Neutrophil (primary cell): ENCODE data around the gene NRN1L.

Experiments
- H3K27ac ChIP-seq: fragments of 200-600 bp; sonication (generic); 2 replicates; pipeline ENCODE4 v1.5.1; 2016; ENCODE audit warnings: mild to moderate bottlenecking, moderate library complexity
- H3K27me3 ChIP-seq: fragments of 200-600 bp; sonication (generic); 2 replicates; pipeline ENCODE4 v1.6.0; 2016; ENCODE audit warnings: mild to moderate bottlenecking
- H3K36me3 ChIP-seq: fragments of 200-600 bp; sonication (generic); 2 replicates; pipeline ENCODE4 v1.5.1; 2017
- H3K4me1 ChIP-seq, 2 experiments: fragments of 200-600 bp in 1 of 2; sonication (generic) in 1 of 2; 1 replicate in 1 of 2; 2 replicates in 1 of 2; pipeline versions ENCODE4 v1.5.1 to v1.6.1; 2013 to 2016; ENCODE audit warnings: low read depth in 1 of 2, low read length in 1 of 2, mild to moderate bottlenecking in 1 of 2, moderate library complexity in 1 of 2; ENCODE audit not compliant: control insufficient read depth in 1 of 2, insufficient read depth in 1 of 2
- H3K4me3 ChIP-seq, 2 experiments: fragments of 200-600 bp in 1 of 2; sonication (generic) in 1 of 2; 1 replicate in 1 of 2; 2 replicates in 1 of 2; pipeline ENCODE4 v1.5.1; 2013 to 2016; ENCODE audit warnings: low read depth in 1 of 2, low read length in 1 of 2, mild to moderate bottlenecking in 1 of 2, moderate library complexity in 1 of 2
- H3K9me3 ChIP-seq: fragments of 200-600 bp; sonication (generic); 2 replicates; pipeline ENCODE4 v1.5.1; 2016
- TF ChIP-seq, protein P1 (sequence below): fragments of 200-600 bp; sonication (generic); IDR thresholded peaks from 2 replicates; pipeline ENCODE4 v1.5.1; 2016; ENCODE audit warnings: antibody characterized with exemption

Gene NRN1L

DNA sequence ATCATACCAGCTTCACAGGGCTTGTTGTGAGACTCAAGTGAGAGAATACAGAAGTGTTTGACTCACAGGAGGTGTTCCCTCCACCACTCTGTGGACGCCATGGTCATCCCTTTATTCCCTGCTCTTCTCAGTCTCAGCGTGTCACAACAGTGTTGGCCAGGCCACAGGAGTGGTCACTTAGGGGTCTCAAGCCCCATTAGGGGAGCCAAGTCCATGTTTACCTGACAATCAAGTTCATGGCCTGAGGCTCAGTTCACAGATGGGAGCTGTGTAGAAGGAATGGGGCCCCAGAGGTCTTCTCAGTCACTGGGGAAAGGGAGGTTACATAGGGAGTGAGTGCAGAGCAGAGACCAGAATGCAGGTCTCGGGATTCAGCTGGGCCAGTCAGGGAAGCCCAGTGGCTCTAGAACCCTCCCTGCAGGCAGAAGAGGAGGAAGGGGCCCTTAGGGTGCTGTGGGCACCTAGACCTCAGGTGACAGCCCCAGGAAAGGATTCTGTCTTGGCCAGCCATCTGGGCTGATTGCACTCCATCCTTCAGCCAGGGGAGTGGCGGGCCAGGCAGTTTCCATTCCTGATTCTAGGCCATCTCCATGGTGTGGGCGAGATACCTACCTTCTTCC lies 27.6 kb upstream of the NRN1L start:
- H3K27ac ChIP-seq: no peak overlapping the region
- no peak overlapping the region for H3K4me3 ChIP-seq
- H3K9me3 ChIP-seq: no peaks in the 10 kb centered on the region
- no peaks in the 10 kb centered on the region for H3K36me3 ChIP-seq
- TF ChIP-seq, protein P1, sequence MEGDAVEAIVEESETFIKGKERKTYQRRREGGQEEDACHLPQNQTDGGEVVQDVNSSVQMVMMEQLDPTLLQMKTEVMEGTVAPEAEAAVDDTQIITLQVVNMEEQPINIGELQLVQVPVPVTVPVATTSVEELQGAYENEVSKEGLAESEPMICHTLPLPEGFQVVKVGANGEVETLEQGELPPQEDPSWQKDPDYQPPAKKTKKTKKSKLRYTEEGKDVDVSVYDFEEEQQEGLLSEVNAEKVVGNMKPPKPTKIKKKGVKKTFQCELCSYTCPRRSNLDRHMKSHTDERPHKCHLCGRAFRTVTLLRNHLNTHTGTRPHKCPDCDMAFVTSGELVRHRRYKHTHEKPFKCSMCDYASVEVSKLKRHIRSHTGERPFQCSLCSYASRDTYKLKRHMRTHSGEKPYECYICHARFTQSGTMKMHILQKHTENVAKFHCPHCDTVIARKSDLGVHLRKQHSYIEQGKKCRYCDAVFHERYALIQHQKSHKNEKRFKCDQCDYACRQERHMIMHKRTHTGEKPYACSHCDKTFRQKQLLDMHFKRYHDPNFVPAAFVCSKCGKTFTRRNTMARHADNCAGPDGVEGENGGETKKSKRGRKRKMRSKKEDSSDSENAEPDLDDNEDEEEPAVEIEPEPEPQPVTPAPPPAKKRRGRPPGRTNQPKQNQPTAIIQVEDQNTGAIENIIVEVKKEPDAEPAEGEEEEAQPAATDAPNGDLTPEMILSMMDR: no peak
- H3K27me3 ChIP-seq: no peaks in the 10 kb centered on the region
- H3K4me1 ChIP-seq: peaks cover 0 to 4% of the 10 kb centered on the region in 2 experiments

DNA sequence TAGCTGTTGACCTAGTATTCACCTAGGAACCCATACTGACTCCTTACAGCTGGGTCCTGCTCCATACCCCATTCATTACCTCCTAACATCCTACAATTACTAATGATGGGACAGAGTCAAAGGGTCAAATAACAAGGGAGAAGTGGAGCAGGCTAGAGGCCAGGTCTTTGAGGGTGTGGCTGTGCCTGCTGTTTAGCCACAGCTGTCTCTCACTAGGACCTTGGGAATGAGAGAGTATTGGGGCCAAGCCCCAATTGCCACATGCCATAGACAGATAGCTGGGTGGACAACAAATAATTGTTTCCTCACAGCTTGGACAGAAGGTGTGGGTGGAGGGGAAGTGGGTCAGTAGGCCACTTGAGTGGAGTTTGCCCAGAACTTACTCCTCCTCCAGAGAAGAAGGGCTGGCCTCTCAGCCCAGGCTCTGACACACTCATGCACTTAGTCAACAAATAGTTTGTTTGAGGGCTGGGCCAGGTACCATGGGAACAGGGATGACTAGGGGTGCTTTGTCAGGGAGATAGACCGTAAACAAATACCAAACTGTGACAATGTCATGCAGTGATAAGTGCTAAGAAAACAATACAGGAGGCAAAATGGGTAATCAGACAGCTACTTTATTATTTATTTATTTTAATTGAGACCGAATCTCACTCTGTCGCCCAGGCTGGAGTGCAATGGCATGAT lies 27.0 kb upstream of the NRN1L start:
- no peaks in the 10 kb centered on the region for H3K9me3 ChIP-seq
- H3K27me3 ChIP-seq: no peaks in the 10 kb centered on the region
- no peak overlapping the region for H3K27ac ChIP-seq
- peaks cover 0 to 4% of the 10 kb centered on the region in 2 experiments for H3K4me1 ChIP-seq
- TF ChIP-seq, protein P1: no peak
- no peak overlapping the region for H3K4me3 ChIP-seq
- no peaks in the 10 kb centered on the region for H3K36me3 ChIP-seq

DNA sequence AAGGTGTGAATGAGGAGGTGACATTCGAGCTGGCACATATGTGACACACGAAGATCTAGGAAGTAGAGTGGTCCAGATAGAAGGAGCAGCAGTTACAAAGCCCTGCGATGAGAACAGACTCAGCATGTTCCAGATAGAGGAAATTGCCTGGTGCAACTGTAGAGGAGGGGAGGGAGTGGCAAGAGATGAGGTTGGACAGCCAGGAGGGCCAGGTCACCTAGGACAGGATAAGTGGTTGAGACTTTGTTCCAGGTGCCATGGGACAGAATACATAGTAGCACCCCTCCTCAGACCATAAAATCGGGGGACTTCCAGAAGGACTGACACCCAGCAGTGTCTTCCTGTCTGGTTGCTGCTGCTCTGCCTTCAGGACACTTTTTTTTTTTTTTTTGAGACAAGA lies 26.2 kb upstream of the NRN1L start:
- H3K4me1 ChIP-seq: peaks cover 0 to 4% of the 10 kb centered on the region in 2 experiments
- H3K36me3 ChIP-seq: no peaks in the 10 kb centered on the region
- no peak overlapping the region for H3K4me3 ChIP-seq
- H3K9me3 ChIP-seq: no peaks in the 10 kb centered on the region
- H3K27ac ChIP-seq: no peak overlapping the region
- TF ChIP-seq, protein P1: no peak
- H3K27me3 ChIP-seq: no peaks in the 10 kb centered on the region

DNA sequence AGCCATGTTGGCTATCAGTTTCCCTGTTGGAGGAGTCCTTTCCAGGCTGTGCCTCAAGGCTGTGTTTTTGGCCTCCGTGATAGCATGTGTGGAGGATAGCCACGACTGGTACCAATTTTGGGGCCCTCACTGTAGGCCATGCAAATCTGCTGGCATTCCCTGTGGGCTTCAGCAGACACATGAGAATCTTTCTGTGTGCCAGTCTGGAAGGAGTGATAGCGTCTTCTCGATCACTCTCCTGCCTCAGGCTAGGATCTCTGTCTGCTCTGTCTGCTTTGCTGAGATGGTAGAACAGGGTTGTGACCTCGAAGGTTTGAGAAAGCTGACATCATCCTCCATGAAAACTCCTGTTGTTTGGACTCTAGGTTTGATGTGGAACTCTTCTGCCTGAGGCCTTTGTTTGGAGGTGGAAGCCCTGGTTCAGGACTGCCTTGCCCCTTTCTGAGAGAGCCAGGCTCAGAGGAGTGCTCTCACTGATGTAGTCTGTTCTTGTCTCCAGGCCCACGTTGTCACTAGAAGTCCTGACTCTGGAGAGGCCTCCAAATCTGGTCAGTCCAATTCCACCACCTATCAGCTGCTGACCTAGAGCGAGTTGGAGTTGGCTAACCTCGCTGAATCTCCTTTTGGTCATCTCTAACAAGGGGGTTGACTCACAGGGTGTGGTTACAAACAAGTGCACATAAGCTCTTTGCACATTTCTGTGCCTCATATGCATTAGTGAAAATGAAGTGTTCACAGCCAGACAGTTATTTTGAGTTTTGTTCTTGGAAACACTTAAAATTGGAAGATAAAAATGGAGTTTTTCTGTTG lies 23.9 kb upstream of the NRN1L start:
- H3K9me3 ChIP-seq: no peaks in the 10 kb centered on the region
- H3K27me3 ChIP-seq: no peaks in the 10 kb centered on the region
- no peaks in the 10 kb centered on the region for H3K36me3 ChIP-seq
- no peak overlapping the region for H3K27ac ChIP-seq
- no peak overlapping the region for H3K4me3 ChIP-seq
- TF ChIP-seq, protein P1: no peak
- H3K4me1 ChIP-seq: peaks cover 0 to 4% of the 10 kb centered on the region in 2 experiments

DNA sequence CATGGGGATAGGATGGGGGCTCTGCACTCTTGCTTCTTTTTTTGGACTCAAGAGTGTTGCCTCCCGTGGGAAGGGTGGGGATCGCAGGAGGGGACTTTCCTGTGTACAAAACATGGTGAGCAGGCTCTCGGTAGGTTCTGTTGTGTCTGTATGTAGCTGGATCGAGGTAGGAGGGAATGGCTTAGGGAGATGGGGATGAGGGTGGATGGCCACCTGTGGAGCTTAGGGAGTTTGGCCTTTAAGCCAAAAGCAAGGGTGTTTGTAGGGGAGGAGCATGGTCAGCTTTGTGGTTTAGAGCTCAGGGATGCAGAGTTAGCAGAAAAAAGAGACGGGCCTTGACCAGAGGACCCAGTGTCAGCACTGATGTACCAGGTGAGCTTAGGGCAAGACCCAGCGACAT lies 22.8 kb upstream of the NRN1L start:
- TF ChIP-seq, protein P1: no peak
- Histone ChIP-seq H3K9me3 (no peaks in the 10 kb centered on the region), H3K27me3 (no peaks in the 10 kb centered on the region), H3K4me1 (peaks cover 0 to 4% of the 10 kb centered on the region in 2 experiments), H3K27ac (no peak overlapping the region), H3K36me3 (no peaks in the 10 kb centered on the region), H3K4me3 (no peak overlapping the region)
